ENCODE results near the gene CRHR2. TPM values are rescaled to one million over a fixed set of nuclear protein-coding genes. Genes with fewer than 3 reads are reported as not detected.

The CRHR2 gene
- total and polyA plus RNA-seq, 7 donors = under 0.01 TPM; not detected in 6

GRCh38 chr7:30618961-30619360 is 63.3 kb downstream of the CRHR2 start:
- Histone ChIP-seq H3K4me3 (no peak overlapping the region), H3K9me3 (no peaks in the 10 kb centered on the region), H3K27ac (no peak overlapping the region), H3K27me3 (no peaks in the 10 kb centered on the region), H3K36me3 (peaks cover 13 to 95% (median 35%) of the 10 kb centered on the region in 4 donors), H3K4me1 (no peaks in the 10 kb centered on the region)
- 88 to 90% methylated on average over 1 of the region's 1 CpG for WGBS, 2 donors
- no peak for TF ChIP-seq POLR2A (IDR thresholded peaks at IDR 0.05)
- no peak for TF ChIP-seq EP300 (IDR thresholded peaks at IDR 0.05)
- TF ChIP-seq POLR2AphosphoS5 (IDR thresholded peaks at IDR 0.05) = no peak
- no peak for TF ChIP-seq CTCF (IDR thresholded peaks at IDR 0.05)
- intact Hi-C loops (cut with DNase I) = no loop called here
- no peak for DNase-seq

DNA sequence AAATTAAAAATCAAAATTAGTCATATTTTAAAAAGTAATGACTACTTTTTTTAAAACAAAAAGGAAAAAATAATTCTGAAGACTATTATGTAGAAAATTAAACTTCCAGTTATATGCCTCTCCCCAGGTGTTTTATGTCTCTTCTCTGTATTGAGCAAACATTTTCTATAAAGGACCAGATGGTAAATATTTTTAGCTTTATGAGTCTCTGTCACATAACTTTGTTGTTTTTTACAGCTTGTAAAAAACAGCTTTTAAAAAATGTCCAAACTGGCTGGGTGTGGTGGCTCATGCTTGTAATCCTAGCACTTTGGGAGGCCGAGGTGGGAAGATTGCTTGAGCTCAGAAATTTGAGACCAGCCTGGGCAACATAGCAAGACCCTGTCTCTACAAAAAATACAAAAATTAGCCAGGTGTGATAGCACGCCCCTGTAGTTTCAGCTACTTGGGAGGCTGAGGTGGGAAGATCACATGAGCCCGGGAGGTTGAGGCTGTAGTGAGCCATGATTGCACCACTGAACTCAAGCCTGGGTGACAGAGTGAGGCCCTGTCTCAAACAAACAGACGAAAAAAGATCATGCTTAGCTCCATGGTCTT is 64.1 kb downstream of the CRHR2 start:
- DNase-seq = no peak
- Histone ChIP-seq H3K4me1 (no peaks in the 10 kb centered on the region), H3K9me3 (no peaks in the 10 kb centered on the region), H3K27me3 (no peaks in the 10 kb centered on the region), H3K36me3 (peaks cover 13 to 95% (median 32%) of the 10 kb centered on the region in 4 donors), H3K4me3 (no peak overlapping the region), H3K27ac (no peak overlapping the region)
- TF ChIP-seq EP300 (IDR thresholded peaks at IDR 0.05) (no peak), POLR2A (IDR thresholded peaks at IDR 0.05) (no peak), CTCF (IDR thresholded peaks at IDR 0.05) (no peak), POLR2AphosphoS5 (IDR thresholded peaks at IDR 0.05) (no peak)
- intact Hi-C loops (cut with DNase I) = no loop called here
- 86 to 92% methylated on average over 4 of the region's 4 CpGs for WGBS, 2 donors

DNA sequence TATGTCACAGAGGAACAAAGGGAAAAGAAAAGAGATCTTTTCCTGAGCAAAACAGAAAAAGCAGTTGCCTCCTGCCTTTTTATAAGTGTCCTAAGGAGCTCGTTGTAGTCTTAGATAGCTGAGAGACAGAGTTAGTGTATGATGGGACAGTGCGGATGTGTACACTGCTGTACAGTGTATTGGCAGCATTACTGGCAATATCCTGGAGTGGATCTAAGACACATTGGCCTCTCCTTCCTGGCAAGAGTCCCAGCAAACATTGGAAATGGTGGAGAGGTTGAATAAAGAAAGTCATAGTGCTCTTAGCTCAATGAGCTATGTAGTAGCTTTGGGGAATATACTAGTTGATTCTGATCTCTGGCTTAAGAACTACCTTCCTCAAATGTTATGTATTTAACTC is 64.9 kb downstream of the CRHR2 start:
- Histone ChIP-seq H3K4me1 (no peaks in the 10 kb centered on the region), H3K4me3 (no peak overlapping the region), H3K27me3 (no peaks in the 10 kb centered on the region), H3K27ac (no peak overlapping the region), H3K9me3 (no peaks in the 10 kb centered on the region), H3K36me3 (peaks cover 20 to 95% (median 32%) of the 10 kb centered on the region in 4 donors)
- 43 to 77% methylated on average over 2 of the region's 2 CpGs for WGBS, 2 donors
- TF ChIP-seq EP300 (IDR thresholded peaks at IDR 0.05) (no peak), CTCF (IDR thresholded peaks at IDR 0.05) (no peak), POLR2A (IDR thresholded peaks at IDR 0.05) (no peak), POLR2AphosphoS5 (IDR thresholded peaks at IDR 0.05) (no peak)
- intact Hi-C loops (cut with DNase I) = no loop called here
- no peak for DNase-seq

- intact Hi-C loops (cut with DNase I) = no loop called here
- Histone ChIP-seq H3K4me3 (no peak overlapping the region), H3K27ac (no peak overlapping the region), H3K36me3 (peaks cover 9 to 95% (median 28%) of the 10 kb centered on the region in 4 donors), H3K27me3 (no peaks in the 10 kb centered on the region), H3K4me1 (no peaks in the 10 kb centered on the region), H3K9me3 (no peaks in the 10 kb centered on the region)
- WGBS, 2 donors = 86 to 89% methylated on average over 4 of the region's 4 CpGs
- DNase-seq = no peak
- TF ChIP-seq POLR2A (IDR thresholded peaks at IDR 0.05) = no peak
These were observed 65.9 kb downstream of the CRHR2 start for GRCh38 chr7:30616318-30616717.

GRCh38 chr7:30613366-30614325 is 68.6 kb downstream of the CRHR2 start:
- intact Hi-C loops (cut with DNase I) = no loop called here

More at GRCh38 chr7:30613366-30614325, 68.6 kb downstream of the CRHR2 start:
- 95 to 96% methylated on average over 4 of the region's 4 CpGs for WGBS, 2 donors
- peaks cover 8 to 94% (median 33%) of the 10 kb centered on the region in 4 donors for H3K36me3 ChIP-seq
- no peak for DNase-seq
- H3K27ac ChIP-seq = no peak overlapping the region
- no peaks in the 10 kb centered on the region for H3K27me3 ChIP-seq
- H3K4me1 ChIP-seq = no peaks in the 10 kb centered on the region
- TF ChIP-seq EP300 (IDR thresholded peaks at IDR 0.05) (no peak), POLR2A (IDR thresholded peaks at IDR 0.05) (no peak), CTCF (IDR thresholded peaks at IDR 0.05) (no peak), POLR2AphosphoS5 (IDR thresholded peaks at IDR 0.05) (no peak)
- no peak overlapping the region for H3K4me3 ChIP-seq
- no peaks in the 10 kb centered on the region for H3K9me3 ChIP-seq

All from sigmoid colon (tissue), 7 donors.